Measurements from ENCODE around the gene PCCA. TPM values are rescaled to one million over a fixed set of nuclear protein-coding genes. Genes with fewer than 3 reads are reported as not detected.

Gene PCCA
- total and polyA plus RNA-seq, 2 experiments from 2014 or later = 41.9 to 46.6 TPM

- TF ChIP-seq ETS1 (IDR thresholded peaks at IDR 0.05) (no peak), JUNB (IDR thresholded peaks at IDR 0.05; ENCODE audit: unreplicated experiment) (no peak), STAT1 (IDR thresholded peaks at IDR 0.05; ENCODE audit: unreplicated experiment) (no peak), NANOG (IDR thresholded peaks at IDR 0.05; ENCODE audit: borderline replicate concordance) (no peak), REST (IDR thresholded peaks at IDR 0.05; ENCODE audit: unreplicated experiment) (no peak), EZH2 (IDR thresholded peaks at IDR 0.05; ENCODE audit: low read depth, unreplicated experiment) (no peak), ZNF114 (CRISPR knock-in tag; IDR thresholded peaks at IDR 0.05) (no peak)
Observed at GRCh38 chr13:100330662-100331061, 241.8 kb downstream of the PCCA start (continued).

- no peak overlapping the region for H3K4me3 ChIP-seq
- no peaks in the 10 kb centered on the region for H3K27me3 ChIP-seq (ENCODE audit: insufficient read depth)
- Mint-ChIP-seq H3K9me3 (peaks cover 3% of the 10 kb centered on the region; the same call in 2 of the 3 replicates), H3K27me3 (ENCODE audit: insufficient read depth, low read depth, poor library complexity) (peaks cover 2% of the 10 kb centered on the region), H3K36me3 (ENCODE audit: low read depth) (peaks cover 28% of the 10 kb centered on the region; the same call in 2 of the 3 replicates), H3K4me1 (peaks cover 6% of the 10 kb centered on the region), H3K27ac (no peak overlapping the region), H3K4me3 (no peak overlapping the region)
- H3K4me2 ChIP-seq = no peak overlapping the region
- no peak overlapping the region for H3K27ac ChIP-seq (ENCODE audit: low read depth)
- TF ChIP-seq REST (IDR thresholded peaks at IDR 0.05; ENCODE audit: unreplicated experiment) = no peak
- no peak for TF ChIP-seq STAT1 (IDR thresholded peaks at IDR 0.05; ENCODE audit: unreplicated experiment)
- no peak for TF ChIP-seq CTCF (conservative IDR thresholded peaks at IDR 0.05; ENCODE audit: low read depth in 2 of 2)
- TF ChIP-seq ZNF114 (CRISPR knock-in tag; IDR thresholded peaks at IDR 0.05) = no peak
- no peak for TF ChIP-seq POLR2AphosphoS5 (IDR thresholded peaks at IDR 0.05; ENCODE audit: low read depth)
- no peak for TF ChIP-seq ETS1 (IDR thresholded peaks at IDR 0.05)
- no peak for TF ChIP-seq NANOG (IDR thresholded peaks at IDR 0.05; ENCODE audit: borderline replicate concordance)
- no peak for TF ChIP-seq CREB1 (CRISPR knock-in tag; IDR thresholded peaks at IDR 0.05; ENCODE audit: low read depth)
- no peak for TF ChIP-seq ZNF331 (CRISPR knock-in tag; IDR thresholded peaks at IDR 0.05; ENCODE audit: low read depth)
- no peak for TF ChIP-seq EZH2 (IDR thresholded peaks at IDR 0.05; ENCODE audit: low read depth, unreplicated experiment)
- no peak for TF ChIP-seq JUNB (IDR thresholded peaks at IDR 0.05; ENCODE audit: unreplicated experiment)
- no peak for TF ChIP-seq EZH2phosphoT487 (IDR thresholded peaks at IDR 0.05; ENCODE audit: unreplicated experiment)
- H4K20me1 ChIP-seq (replicated peaks; ENCODE audit: insufficient read depth) = no peaks in the 10 kb centered on the region
- H2AFZ ChIP-seq = no peak overlapping the region
- ATAC-seq (no peak), DNase-seq (ENCODE audit: low spot score) (no peak)
- H3K79me2 ChIP-seq (replicated peaks; ENCODE audit: insufficient read depth) = no peaks in the 10 kb centered on the region
- no peaks in the 10 kb centered on the region for H3K36me3 ChIP-seq (ENCODE audit: insufficient read depth)
- no peaks in the 10 kb centered on the region for H3F3A ChIP-seq (replicated peaks; ENCODE audit: low read depth)
- H3K9me2 ChIP-seq (ENCODE audit: insufficient read depth) = no peaks in the 10 kb centered on the region
- no peaks in the 10 kb centered on the region; the same call in 1 of the 2 replicates for H3K4me1 ChIP-seq (ENCODE audit: insufficient read depth)
Observed at GRCh38 chr13:100333141-100333540, 244.2 kb downstream of the PCCA start.

Measured in GM23338 (cell line).